Stimulated activated CD4-positive, alpha-beta T cell treated with anti-CD3 and anti-CD28 coated beads, Interleukin-12 subunit alpha, Interleukin-12 subunit beta, amount 100 ng/mL, for 4 hours (primary cell): ENCODE measurements around the gene ZCCHC17.
"Not testable (repeated sequence)": the region's sequence is repeated elsewhere in the genome, so short reads cannot be mapped to it uniquely, and the experiment has no call there.

Source experiments
- DNase-seq: peaks from one replicate; pipeline ENCODE4 v3.0.0-alpha.2; 2020

Gene ZCCHC17

GRCh38 chr1:31371121-31371959, 74.5 kb downstream of the ZCCHC17 start:
- DNase-seq: no peak

- no peak for DNase-seq
Measured at GRCh38 chr1:31372051-31372450, 75.2 kb downstream of the ZCCHC17 start.

- DNase-seq: no peak
Measured at GRCh38 chr1:31372751-31373055, 75.9 kb downstream of the ZCCHC17 start.

- peak; percentile 7 for DNase-seq
Measured at GRCh38 chr1:31373056-31373896, 76.4 kb downstream of the ZCCHC17 start, which contains the start of gene FABP3. Gene FABP3, minus strand, starts transcription at chr1:31373076. Its CDS starts 62 bp downstream, at chr1:31373014.

- DNase-seq: no peak
Measured at GRCh38 chr1:31373897-31374486, 77.2 kb downstream of the ZCCHC17 start.

- no peak for DNase-seq
Measured at GRCh38 chr1:31374511-31375196, 77.8 kb downstream of the ZCCHC17 start.

- no peak for DNase-seq
Measured at GRCh38 chr1:31376375-31377134, 79.7 kb downstream of the ZCCHC17 start.

- no peak for DNase-seq
Measured at GRCh38 chr1:31377364-31377863, 80.6 kb downstream of the ZCCHC17 start.

- DNase-seq: no peak
Measured at GRCh38 chr1:31378001-31378400, 81.2 kb downstream of the ZCCHC17 start.

- DNase-seq: no peak
Measured at GRCh38 chr1:31380181-31380580, 83.3 kb downstream of the ZCCHC17 start.

GRCh38 chr1:31381394-31382294, 84.8 kb downstream of the ZCCHC17 start:
- no peak for DNase-seq

- DNase-seq: no peak
Measured at GRCh38 chr1:31382379-31382989, 85.7 kb downstream of the ZCCHC17 start.

- no peak for DNase-seq
Measured at GRCh38 chr1:31383967-31384366, 87.1 kb downstream of the ZCCHC17 start.

- DNase-seq: not testable (repeated sequence)
Measured at GRCh38 chr1:31386576-31387243, 89.9 kb downstream of the ZCCHC17 start.

- DNase-seq: no peak
Measured at GRCh38 chr1:31387612-31388011, 90.8 kb downstream of the ZCCHC17 start.

GRCh38 chr1:31389616-31390015, 92.8 kb downstream of the ZCCHC17 start:
- no peak for DNase-seq

- DNase-seq: no peak
Measured at GRCh38 chr1:31390071-31390470, 93.2 kb downstream of the ZCCHC17 start.

- DNase-seq: no peak
Measured at GRCh38 chr1:31393463-31393862, 96.6 kb downstream of the ZCCHC17 start.

GRCh38 chr1:31394584-31395193, 97.9 kb downstream of the ZCCHC17 start:
- DNase-seq: peak; percentile 81
